HL-60 (cell line): Measurements from ENCODE around the gene SLC6A9.

Experiments used
- CTCF ChIP-seq: IDR thresholded peaks from one replicate; pipeline ENCODE4 v1.5.1; 2011; ENCODE audit warnings: low read length, control low read depth, inconsistent platforms; ENCODE audit not compliant: insufficient read depth
- POLR2AphosphoS5 ChIP-seq: IDR thresholded peaks from 2 replicates; pipeline ENCODE4 v1.6.1; 2012; ENCODE audit warnings: low read depth
- TF ChIP-seq, protein P1 (sequence below): IDR thresholded peaks from 2 replicates; pipeline ENCODE4 v1.6.1; 2012; ENCODE audit warnings: low read depth; ENCODE audit not compliant: insufficient replicate concordance

- TF ChIP-seq, protein P1, sequence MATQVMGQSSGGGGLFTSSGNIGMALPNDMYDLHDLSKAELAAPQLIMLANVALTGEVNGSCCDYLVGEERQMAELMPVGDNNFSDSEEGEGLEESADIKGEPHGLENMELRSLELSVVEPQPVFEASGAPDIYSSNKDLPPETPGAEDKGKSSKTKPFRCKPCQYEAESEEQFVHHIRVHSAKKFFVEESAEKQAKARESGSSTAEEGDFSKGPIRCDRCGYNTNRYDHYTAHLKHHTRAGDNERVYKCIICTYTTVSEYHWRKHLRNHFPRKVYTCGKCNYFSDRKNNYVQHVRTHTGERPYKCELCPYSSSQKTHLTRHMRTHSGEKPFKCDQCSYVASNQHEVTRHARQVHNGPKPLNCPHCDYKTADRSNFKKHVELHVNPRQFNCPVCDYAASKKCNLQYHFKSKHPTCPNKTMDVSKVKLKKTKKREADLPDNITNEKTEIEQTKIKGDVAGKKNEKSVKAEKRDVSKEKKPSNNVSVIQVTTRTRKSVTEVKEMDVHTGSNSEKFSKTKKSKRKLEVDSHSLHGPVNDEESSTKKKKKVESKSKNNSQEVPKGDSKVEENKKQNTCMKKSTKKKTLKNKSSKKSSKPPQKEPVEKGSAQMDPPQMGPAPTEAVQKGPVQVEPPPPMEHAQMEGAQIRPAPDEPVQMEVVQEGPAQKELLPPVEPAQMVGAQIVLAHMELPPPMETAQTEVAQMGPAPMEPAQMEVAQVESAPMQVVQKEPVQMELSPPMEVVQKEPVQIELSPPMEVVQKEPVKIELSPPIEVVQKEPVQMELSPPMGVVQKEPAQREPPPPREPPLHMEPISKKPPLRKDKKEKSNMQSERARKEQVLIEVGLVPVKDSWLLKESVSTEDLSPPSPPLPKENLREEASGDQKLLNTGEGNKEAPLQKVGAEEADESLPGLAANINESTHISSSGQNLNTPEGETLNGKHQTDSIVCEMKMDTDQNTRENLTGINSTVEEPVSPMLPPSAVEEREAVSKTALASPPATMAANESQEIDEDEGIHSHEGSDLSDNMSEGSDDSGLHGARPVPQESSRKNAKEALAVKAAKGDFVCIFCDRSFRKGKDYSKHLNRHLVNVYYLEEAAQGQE: no peak
- TF ChIP-seq CTCF (no peak), POLR2AphosphoS5 (no peak)
Measured at GRCh38 chr1:44050261-44050660, 19.0 kb upstream of the SLC6A9 start.
